22Rv1 (cell line): Measurements from ENCODE around the gene ZBTB7C.

Source experiments
- CTCF ChIP-seq: fragments of 450-650 bp; IDR thresholded peaks from 2 replicates; pipeline ENCODE4 v1.5.1; 2017; ENCODE audit warnings: mild to moderate bottlenecking
- ZFX ChIP-seq: fragments of 450-650 bp; IDR thresholded peaks from 2 replicates; pipeline ENCODE4 v1.6.1; 2017; ENCODE audit warnings: antibody characterized with exemption, borderline replicate concordance

- TF ChIP-seq CTCF (no peak), ZFX (no peak)
These were observed 245.1 kb downstream of the ZBTB7C start for GRCh38 chr18:48164116-48164515.
